Lung (tissue), 12 donors: ENCODE measurements around the gene SF3B2. TPM values are rescaled to one million over a fixed set of nuclear protein-coding genes. Genes with fewer than 3 reads are reported as not detected.

ENCODE experiments used
- ATAC-seq: fragments of 200-7000 bp; cut with Tn5 transposase; one replicate; pipeline ENCODE4 v1.9.1; 2020; ENCODE audit warnings: moderate number of reproducible peaks; ENCODE audit not compliant: insufficient read depth, low FRiP score
- DNase-seq, 3 donors: peaks; one replicate each; pipeline ENCODE4 v3.0.0-alpha.2; 2013 to 2017
- H3K27ac ChIP-seq, 2 donors: one replicate each; pipeline ENCODE4 v1.5.1; 2013; ENCODE audit warnings: mild to moderate bottlenecking in 2 of 2, moderate library complexity in 2 of 2, control low read depth in 1 of 2, inconsistent platforms in 1 of 2, low read depth in 1 of 2, low read length in 1 of 2
- H3K27me3 ChIP-seq, 3 donors: one replicate each; pipeline ENCODE4 v1.5.1; 2013; ENCODE audit warnings: low read length in 2 of 3; ENCODE audit not compliant: control insufficient read depth in 3 of 3, insufficient read depth in 3 of 3
- H3K36me3 ChIP-seq, 4 donors: one replicate each; pipeline ENCODE4 v1.5.1; 2013; ENCODE audit warnings: low read length in 4 of 4, mild to moderate bottlenecking in 1 of 4, moderate library complexity in 1 of 4; ENCODE audit not compliant: control insufficient read depth in 4 of 4, insufficient read depth in 4 of 4
- H3K4me1 ChIP-seq, 5 donors: one replicate each; pipeline ENCODE4 v1.5.1; 2013; ENCODE audit warnings: low read length in 5 of 5, mild to moderate bottlenecking in 2 of 5, moderate library complexity in 1 of 5; ENCODE audit not compliant: control insufficient read depth in 5 of 5, insufficient read depth in 5 of 5
- H3K4me3 ChIP-seq: one replicate; pipeline ENCODE4 v1.5.1; 2013; ENCODE audit warnings: mild to moderate bottlenecking, control low read depth, moderate library complexity
- H3K9ac ChIP-seq, 2 donors: one replicate each; pipeline ENCODE4 v1.5.1; 2013; ENCODE audit warnings: low read length in 2 of 2, control low read depth in 1 of 2; ENCODE audit not compliant: insufficient read depth in 1 of 2
- H3K9me3 ChIP-seq, 4 donors: one replicate each; pipeline ENCODE4 v1.5.1; 2013; ENCODE audit warnings: low read length in 3 of 4, mild to moderate bottlenecking in 1 of 4, moderate library complexity in 1 of 4; ENCODE audit not compliant: control insufficient read depth in 4 of 4, insufficient read depth in 3 of 4
- WGBS, 2 donors: extraction: QIAGEN DNeasy Blood & Tissue Kit; methylation state at CpG; one replicate each; pipeline ENCODE4 v1.1.7; 2013; 5-methylcytosine and 5-hydroxymethylcytosine counted together
- polyA plus RNA-seq, 2 donors: library from polyadenylated mRNA; stranded (reverse); fragments of 200-250 nt; gene quantifications; one replicate each; pipeline ENCODE4 v1.2.1, GENCODE V29; 2013
- total RNA-seq, 2 donors: library from RNA; depleted of rRNA in 1 of 2; stranded (reverse); fragments of >200 nt in 1 of 2; gene quantifications; one replicate each; pipeline ENCODE4 v1.2.1, GENCODE V29; 2014 to 2021
- TF ChIP-seq, protein P1 (sequence below): IDR thresholded peaks from 2 replicates; pipeline ENCODE4 v1.5.1; 2012; ENCODE audit warnings: mild to moderate bottlenecking; ENCODE audit errors: control extremely low read depth, extremely low read depth
- donor health status: control.
- donor health status: control.
- donor health status: Bipolar disorder and iron deficiency.
- donor health status: healthy.
- donor health status: DM: yes; HTN: yes; CAD: no.

SF3B2 gene
- total and polyA plus RNA-seq, 4 donors, result 78.0 to 187 (median 134) TPM

DNA sequence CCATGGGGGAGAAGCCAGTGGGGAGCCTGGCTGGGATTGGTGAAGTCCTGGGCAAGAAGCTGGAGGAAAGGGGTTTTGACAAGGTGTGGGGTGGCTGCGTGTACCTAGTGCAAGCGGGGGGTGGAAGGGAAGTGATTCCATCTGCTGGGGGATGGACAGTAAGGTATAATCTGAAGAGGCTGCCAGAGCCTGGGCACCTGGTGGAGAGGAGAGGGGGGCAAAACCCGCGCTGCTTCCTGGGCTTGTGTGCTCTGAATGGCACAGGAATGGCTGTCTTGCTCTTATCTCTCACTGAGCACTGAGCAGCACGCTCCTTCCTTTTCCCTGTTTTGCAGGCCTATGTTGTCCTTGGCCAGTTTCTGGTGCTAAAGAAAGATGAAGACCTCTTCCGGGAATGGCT lies 48.9 kb upstream of the SF3B2 start:
- Histone ChIP-seq H3K9me3 (no peaks in the 10 kb centered on the region), H3K9ac (no peak overlapping the region), H3K4me1 (peaks cover 0 to 13% (median 5%) of the 10 kb centered on the region in 5 donors), H3K27ac (peak overlapping the region in 1 of 2 donors; percentile 93), H3K27me3 (no peaks in the 10 kb centered on the region), H3K36me3 (peaks cover 11 to 36% (median 31%) of the 10 kb centered on the region in 4 donors), H3K4me3 (peak overlapping the region; percentile 15)
- WGBS, 2 donors, result 68 to 82% methylated on average over 6 of the region's 6 CpGs
- no peak for DNase-seq
- ATAC-seq, result no peak
- TF ChIP-seq, protein P1, sequence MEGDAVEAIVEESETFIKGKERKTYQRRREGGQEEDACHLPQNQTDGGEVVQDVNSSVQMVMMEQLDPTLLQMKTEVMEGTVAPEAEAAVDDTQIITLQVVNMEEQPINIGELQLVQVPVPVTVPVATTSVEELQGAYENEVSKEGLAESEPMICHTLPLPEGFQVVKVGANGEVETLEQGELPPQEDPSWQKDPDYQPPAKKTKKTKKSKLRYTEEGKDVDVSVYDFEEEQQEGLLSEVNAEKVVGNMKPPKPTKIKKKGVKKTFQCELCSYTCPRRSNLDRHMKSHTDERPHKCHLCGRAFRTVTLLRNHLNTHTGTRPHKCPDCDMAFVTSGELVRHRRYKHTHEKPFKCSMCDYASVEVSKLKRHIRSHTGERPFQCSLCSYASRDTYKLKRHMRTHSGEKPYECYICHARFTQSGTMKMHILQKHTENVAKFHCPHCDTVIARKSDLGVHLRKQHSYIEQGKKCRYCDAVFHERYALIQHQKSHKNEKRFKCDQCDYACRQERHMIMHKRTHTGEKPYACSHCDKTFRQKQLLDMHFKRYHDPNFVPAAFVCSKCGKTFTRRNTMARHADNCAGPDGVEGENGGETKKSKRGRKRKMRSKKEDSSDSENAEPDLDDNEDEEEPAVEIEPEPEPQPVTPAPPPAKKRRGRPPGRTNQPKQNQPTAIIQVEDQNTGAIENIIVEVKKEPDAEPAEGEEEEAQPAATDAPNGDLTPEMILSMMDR, result no peak

DNA sequence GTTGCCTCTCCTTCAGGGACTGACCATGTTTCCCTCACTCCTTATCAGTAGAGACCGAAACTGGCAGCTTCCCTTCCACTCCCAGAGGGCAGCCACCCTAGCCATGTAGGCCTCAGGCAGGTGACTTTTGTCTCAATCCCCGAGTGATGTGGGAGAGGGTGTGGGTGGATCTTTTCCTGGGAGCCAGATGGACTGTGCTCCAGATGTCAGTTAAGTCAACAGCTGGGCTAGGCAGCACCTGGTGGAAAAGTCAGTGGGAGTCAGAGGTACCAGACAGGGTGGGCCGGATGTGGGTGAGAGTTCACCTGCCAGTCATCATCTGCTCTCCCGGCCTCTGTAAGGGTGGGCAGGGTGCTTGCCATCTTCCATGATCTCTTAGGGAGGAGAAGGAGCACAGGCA lies 48.0 kb upstream of the SF3B2 start:
- Histone ChIP-seq H3K36me3 (peaks cover 8 to 31% (median 25%) of the 10 kb centered on the region in 4 donors), H3K4me3 (no peak overlapping the region), H3K4me1 (peaks cover 0 to 13% (median 5%) of the 10 kb centered on the region in 5 donors), H3K27ac (no peak overlapping the region), H3K9ac (no peak overlapping the region), H3K9me3 (no peaks in the 10 kb centered on the region), H3K27me3 (no peaks in the 10 kb centered on the region)
- DNase-seq (no peak), ATAC-seq (no peak)
- TF ChIP-seq, protein P1, result no peak
- WGBS, 2 donors, result 88 to 96% methylated on average over 4 of the region's 4 CpGs

DNA sequence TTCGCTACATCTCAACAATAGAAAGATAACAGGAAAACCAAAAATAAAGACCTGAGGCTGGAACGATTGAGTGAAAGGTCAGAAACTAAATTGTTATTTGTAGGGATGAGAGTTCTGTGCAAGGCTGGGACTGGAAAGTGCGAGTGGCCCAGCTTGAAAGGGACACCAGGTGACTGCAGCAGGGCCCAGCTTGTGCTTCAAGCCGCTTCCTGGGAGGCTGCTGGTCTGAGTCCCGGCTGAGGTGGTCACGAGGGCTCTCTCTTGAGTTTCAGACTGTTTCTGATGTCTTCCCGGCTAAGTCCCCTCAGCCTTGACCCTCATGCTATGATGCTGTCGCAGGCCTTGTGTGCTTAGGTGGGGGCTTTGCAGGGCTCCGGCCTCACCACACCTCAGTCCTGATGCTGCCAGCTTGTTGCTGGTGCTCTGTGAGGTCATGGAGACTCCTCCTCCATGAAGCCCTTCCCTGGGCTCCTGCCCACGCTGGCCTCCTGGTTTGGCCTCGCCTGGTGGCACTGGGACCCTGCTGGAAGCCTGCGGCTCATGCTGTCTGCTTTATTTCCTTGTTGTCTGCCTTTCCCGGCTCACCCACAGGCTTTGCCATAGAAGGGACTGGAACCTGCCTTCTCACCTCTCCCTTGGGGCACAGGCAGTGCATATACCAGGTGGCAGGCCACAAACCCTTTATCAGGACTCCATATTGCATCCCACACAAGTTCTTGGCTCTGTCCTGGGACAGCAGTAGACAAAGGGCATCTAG lies 45.9 kb upstream of the SF3B2 start:
- Histone ChIP-seq H3K27ac (no peak overlapping the region), H3K4me3 (no peak overlapping the region), H3K27me3 (peaks cover 0 to 10% (median 8%) of the 10 kb centered on the region in 3 donors), H3K9me3 (no peaks in the 10 kb centered on the region), H3K9ac (no peak overlapping the region), H3K4me1 (peaks cover 0 to 8% (median 5%) of the 10 kb centered on the region in 5 donors), H3K36me3 (peaks cover 0 to 18% (median 14%) of the 10 kb centered on the region in 4 donors)
- no peak for DNase-seq
- no peak for ATAC-seq
- TF ChIP-seq, protein P1, result no peak
- 89 to 92% methylated on average over 13 of the region's 13 CpGs for WGBS, 2 donors
